A549 (cell line): ENCODE measurements around the gene LRRC3. TPM values are rescaled to one million over a fixed set of nuclear protein-coding genes. Genes with fewer than 3 reads are reported as not detected.

Experiments used
- ATAC-seq, 2 experiments: fragments of 200-7000 bp in 1 of 2; fragments of >200 bp in 1 of 2; cut with Nextera tagmentation in 1 of 2; cut with Tn5 transposase in 1 of 2; 3 replicates each; pipeline versions ENCODE4 v1.8.0 to v1.9.1; 2018 to 2020; ENCODE audit warnings: mild to moderate bottlenecking in 1 of 2, moderate library complexity in 1 of 2
- CTCF ChIA-PET: fragments of 300-600 bp; sonication (Branson Sonifier 250); formaldehyde crosslinking; extraction: SDS; loops from one replicate; lab custom pipeline; 2021; ENCODE audit warnings: antibody characterized with exemption, inconsistent platforms; lab: Yijun Ruan, JAX
- POLR2A ChIA-PET: fragments of 350-600 bp; formaldehyde crosslinking; extraction: SDS; loops from one replicate; lab custom pipeline; 2021; ENCODE audit warnings: antibody characterized with exemption, inconsistent platforms; lab: Yijun Ruan, JAX
- DNase-seq, 2 experiments: peaks; one replicate each; pipeline versions ENCODE4 v3.0.0 to v3.0.0-alpha.2; 2011 to 2016; ENCODE audit warnings: low read depth in 1 of 2, low spot score in 1 of 2
- FAIRE-seq: peaks from 2 replicates; lab custom pipeline; 2011; peaks lifted over from hg19 to GRCh38; lab: Jason Lieb, UNC
- H3K27ac ChIP-seq, 2 experiments: fragments of >200 bp; sonication (Bioruptor Twin); formaldehyde crosslinking; 3 replicates each; pipeline ENCODE4 v1.5.1; 2016 to 2017
- H3K4me1 ChIP-seq: fragments of >200 bp; sonication (Bioruptor Twin); formaldehyde crosslinking; 3 replicates; pipeline ENCODE4 v1.6.1; 2016
- H3K4me2 ChIP-seq: fragments of >200 bp; sonication (Bioruptor Twin); formaldehyde crosslinking; 3 replicates; pipeline ENCODE4 v1.6.1; 2016
- H3K4me3 ChIP-seq: fragments of >200 bp; sonication (Bioruptor Twin); formaldehyde crosslinking; 3 replicates; pipeline ENCODE4 v1.5.1; 2016
- H3K9me3 ChIP-seq: fragments of >200 bp; sonication (Bioruptor Twin); formaldehyde crosslinking; 3 replicates; pipeline ENCODE4 v1.6.1; 2016
- BHLHE40 ChIP-seq: IDR thresholded peaks from 2 replicates; pipeline ENCODE4 v1.6.1; 2012; ENCODE audit warnings: low read depth, low read length, inconsistent platforms
- CBX2 ChIP-seq: fragments of 200-600 bp; sonication (generic); IDR thresholded peaks from 2 replicates; pipeline ENCODE4 v1.6.1; 2016; ENCODE audit warnings: low read depth, mild to moderate bottlenecking, borderline replicate concordance
- CEBPB ChIP-seq, 2 experiments: fragments of >200 bp in 1 of 2; sonication (Bioruptor Twin) in 1 of 2; formaldehyde crosslinking in 1 of 2; IDR thresholded peaks; 2 replicates each; pipeline ENCODE4 v1.6.1; 2012 to 2016
- CHD2 ChIP-seq: fragments of 150-350 bp; IDR thresholded peaks from 2 replicates; pipeline ENCODE4 v1.6.1; 2014; ENCODE audit warnings: low read length; ENCODE audit not compliant: partially characterized antibody
- CHD4 ChIP-seq: fragments of 200-600 bp; sonication (generic); IDR thresholded peaks from 2 replicates; pipeline ENCODE4 v1.6.1; 2016; ENCODE audit warnings: antibody characterized with exemption, mild to moderate bottlenecking, borderline replicate concordance
- EHF ChIP-seq: fragments of 250-450 bp; sonication (Bioruptor Pico); IDR thresholded peaks from 2 replicates; pipeline ENCODE4 v1.5.0; 2020; ENCODE audit warnings: mild to moderate bottlenecking
- EP300 ChIP-seq, 2 experiments: fragments of >200 bp; sonication (Bioruptor Twin); formaldehyde crosslinking; IDR thresholded peaks; 2 replicates in 1 of 2; 3 replicates in 1 of 2; pipeline ENCODE4 v1.6.1; 2016 to 2017
- ESRRA ChIP-seq: fragments of 150-350 bp; IDR thresholded peaks from 2 replicates; pipeline ENCODE4 v1.6.1; 2014; ENCODE audit warnings: mild to moderate bottlenecking, low read length, borderline replicate concordance
- FOSB ChIP-seq: fragments of 250-450 bp; sonication (Bioruptor Pico); IDR thresholded peaks from 2 replicates; pipeline ENCODE4 v1.5.0; 2020; ENCODE audit warnings: mild to moderate bottlenecking, moderate library complexity
- FOXS1 ChIP-seq: fragments of 250-450 bp; sonication (Bioruptor Pico); IDR thresholded peaks from 2 replicates; pipeline ENCODE4 v1.5.0; 2020; ENCODE audit warnings: mild to moderate bottlenecking, moderate library complexity
- HDAC2 ChIP-seq: fragments of 200-600 bp; sonication (generic); IDR thresholded peaks from 2 replicates; pipeline ENCODE4 v1.6.1; 2016
- HOXB5 ChIP-seq: fragments of 250-450 bp; sonication (Bioruptor Pico); IDR thresholded peaks from 2 replicates; pipeline ENCODE4 v1.5.0; 2020; ENCODE audit warnings: mild to moderate bottlenecking, moderate library complexity
- JUN ChIP-seq, 2 experiments: fragments of >200 bp; sonication (Bioruptor Twin); formaldehyde crosslinking; IDR thresholded peaks; 2 replicates in 1 of 2; 3 replicates in 1 of 2; pipeline ENCODE4 v1.6.1; 2016 to 2017
- JUNB ChIP-seq: fragments of >200 bp; sonication (Bioruptor Twin); formaldehyde crosslinking; IDR thresholded peaks from 2 replicates; pipeline ENCODE4 v1.6.1; 2016
- MAFK ChIP-seq: fragments of 450-650 bp; IDR thresholded peaks from 2 replicates; pipeline ENCODE4 v1.6.1; 2014; ENCODE audit not compliant: partially characterized antibody
- MAZ ChIP-seq: fragments of 150-350 bp; IDR thresholded peaks from 2 replicates; pipeline ENCODE4 v1.6.1; 2014; ENCODE audit warnings: antibody characterized with exemption, low read depth, low read length, borderline replicate concordance
- MYC ChIP-seq: IDR thresholded peaks from 2 replicates; pipeline ENCODE4 v1.6.1; 2012; ENCODE audit warnings: mild to moderate bottlenecking, inconsistent platforms, low read length, improper control_type of control experiment, borderline replicate concordance
- NFE2L2 ChIP-seq: fragments of 150-350 bp; conservative IDR thresholded peaks from 2 replicates; pipeline ENCODE4 v1.6.1; 2014; ENCODE audit warnings: low read length
- NR3C1 ChIP-seq: fragments of >200 bp; sonication (Bioruptor Twin); formaldehyde crosslinking; IDR thresholded peaks from 3 replicates; pipeline ENCODE4 v1.6.1; 2017
- PHF8 ChIP-seq: fragments of 200-600 bp; sonication (generic); IDR thresholded peaks from 2 replicates; pipeline ENCODE4 v1.6.1; 2016; ENCODE audit warnings: low read depth, mild to moderate bottlenecking, antibody characterized with exemption, moderate library complexity, borderline replicate concordance
- RAD21 ChIP-seq, 2 experiments: fragments of >200 bp in 1 of 2; sonication (Bioruptor Twin) in 1 of 2; formaldehyde crosslinking in 1 of 2; IDR thresholded peaks in 1 of 2; conservative IDR thresholded peaks in 1 of 2; 2 replicates in 1 of 2; 3 replicates in 1 of 2; pipeline ENCODE4 v1.6.1; 2012 to 2018; ENCODE audit warnings: inconsistent platforms in 1 of 2
- RARB ChIP-seq: fragments of 250-450 bp; sonication (Bioruptor Pico); IDR thresholded peaks from 2 replicates; pipeline ENCODE4 v1.8.0; 2021; ENCODE audit warnings: mild to moderate bottlenecking, moderate library complexity
- SMC3 ChIP-seq: fragments of >200 bp; sonication (Bioruptor Twin); formaldehyde crosslinking; IDR thresholded peaks from 3 replicates; pipeline ENCODE4 v1.6.1; 2018; ENCODE audit warnings: inconsistent platforms
- TP53 ChIP-seq: fragments of 250-450 bp; sonication (Bioruptor Pico); IDR thresholded peaks from 2 replicates; pipeline ENCODE4 v1.5.0; 2021; ENCODE audit warnings: mild to moderate bottlenecking, moderate library complexity
- ZC3H11A ChIP-seq: fragments of 450-650 bp; IDR thresholded peaks from 2 replicates; pipeline ENCODE4 v1.6.1; 2014; ENCODE audit warnings: antibody characterized with exemption, mild to moderate bottlenecking
- ZFP36 ChIP-seq: fragments of 450-650 bp; IDR thresholded peaks from 2 replicates; pipeline ENCODE4 v1.6.1; 2014; ENCODE audit warnings: borderline replicate concordance; ENCODE audit not compliant: partially characterized antibody
- ZNF302 ChIP-seq: fragments of 250-450 bp; sonication (Bioruptor Pico); IDR thresholded peaks from 2 replicates; pipeline ENCODE4 v1.9.0; 2021; ENCODE audit warnings: inconsistent platforms, mild to moderate bottlenecking, moderate library complexity
- ZSCAN20 ChIP-seq: fragments of 250-450 bp; sonication (Bioruptor Pico); IDR thresholded peaks from 2 replicates; pipeline ENCODE4 v1.8.0; 2022; ENCODE audit warnings: mild to moderate bottlenecking, moderate library complexity
- WGBS: methylation state at CpG from one replicate; pipeline ENCODE4 v1.1.6; 2017; ENCODE audit errors: missing lambda C conversion rate; 5-methylcytosine and 5-hydroxymethylcytosine counted together
- polyA plus RNA-seq, 4 experiments: library from polyadenylated mRNA; depleted of rRNA in 3 of 4; stranded (reverse); fragments of >200 nt; fragmentation: RNase III in 1 of 4; extraction: RNeasy Plus Mini Kit Qiagen cat#74134 plus additional on column Dnase treatment in 1 of 4; gene quantifications; 2 replicates in 3 of 4; 3 replicates in 1 of 4; pipeline ENCODE4 v1.2.3, GENCODE V29; 2011 to 2017
- TF ChIP-seq, protein P1 (sequence below): fragments of 250-450 bp; sonication (Bioruptor Pico); IDR thresholded peaks from 2 replicates; pipeline ENCODE4 v1.5.0; 2021; ENCODE audit warnings: mild to moderate bottlenecking, moderate library complexity, borderline replicate concordance
- TF ChIP-seq, protein P2 (sequence below): fragments of 200-600 bp; sonication (generic); IDR thresholded peaks from 2 replicates; pipeline ENCODE4 v1.6.1; 2016; ENCODE audit warnings: antibody characterized with exemption, mild to moderate bottlenecking, moderate library complexity
- TF ChIP-seq, protein P3 (sequence below): IDR thresholded peaks from 2 replicates; pipeline ENCODE4 v1.6.1; 2012
- TF ChIP-seq, protein P4 (sequence below): IDR thresholded peaks from 2 replicates; pipeline ENCODE4 v1.6.1; 2012
- TF ChIP-seq, protein P5 (sequence below): fragments of >200 bp; sonication (Bioruptor Twin); formaldehyde crosslinking; IDR thresholded peaks from 3 replicates; pipeline ENCODE4 v1.5.1; 2016

The LRRC3 gene
- polyA plus RNA-seq, 2 of the 4 experiments (the other 2 are of a cell fraction) = 0.59 to 1.1 TPM

DNA sequence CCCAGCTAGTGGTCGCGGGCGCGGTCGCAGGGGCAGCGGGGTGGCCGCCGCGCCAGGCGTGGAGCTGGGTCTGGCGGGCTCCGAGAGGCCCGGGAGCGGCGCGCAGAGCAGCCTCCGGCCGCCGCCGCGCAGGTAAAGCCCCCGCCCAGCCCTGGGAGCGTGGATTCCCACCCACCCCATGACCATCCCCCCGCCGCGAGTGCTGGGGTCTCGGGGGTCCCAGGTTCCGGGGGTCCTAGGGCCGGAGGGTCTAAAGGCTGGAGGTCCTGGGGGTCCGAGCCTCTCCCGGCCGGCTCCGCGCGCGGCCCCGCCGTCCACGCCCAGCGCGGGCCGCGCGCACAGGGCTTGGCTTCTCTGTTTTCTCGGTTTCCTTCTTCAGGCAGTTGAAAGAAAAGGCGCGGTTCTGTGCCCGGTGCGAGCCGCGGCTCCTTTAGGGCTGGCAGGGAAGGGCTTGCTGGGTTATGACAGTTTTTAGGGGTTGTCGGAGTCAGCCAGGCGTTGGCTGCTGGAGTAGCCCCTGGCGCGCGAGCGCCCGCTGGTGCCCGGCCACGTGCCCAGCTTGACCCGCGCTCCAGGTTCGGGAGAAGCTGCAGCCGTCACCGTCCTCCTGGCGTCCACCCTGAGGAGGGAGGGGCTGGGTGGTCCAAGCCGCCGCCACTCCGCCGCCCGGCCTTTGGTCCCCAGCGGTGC, 359 bp downstream of the LRRC3 start:
- ATAC-seq = peak; percentile 70 to 84
- Histone ChIP-seq H3K4me1 (peaks cover 3% of the 10 kb centered on the region; the same call in 1 of the 3 replicates), H3K4me3 (peak overlapping the region; percentile 80), H3K9me3 (peaks cover 17% of the 10 kb centered on the region; the same call in 2 of the 3 replicates), H3K4me2 (peak overlapping the region; percentile 65), H3K27ac (peak overlapping the region; percentile 27 to 85; a peak in 5 of 6 replicates)
- ChIA-PET CTCF (interaction anchor here (0.9 to 2.2 kb wide), 8 partner anchors 17 to 276 kb away, joined by 3 to 7 read pairs (median 3); no protein-coding TSS in a partner anchor), POLR2A (interaction anchor here (0.6 to 1.2 kb wide), 2 partner anchors 86 to 117 kb away, joined by 3 to 4 read pairs; partner anchors contain the start of gene CFAP410)
- whole genome bisulfite sequencing = 0% methylated on average over 1 of the region's 72 CpGs
- DNase-seq = peak; percentile 41 to 49
- FAIRE-seq = no peak
- TF ChIP-seq ZSCAN20 (CRISPR knock-in tag) = no peak
- TF ChIP-seq, protein P1, sequence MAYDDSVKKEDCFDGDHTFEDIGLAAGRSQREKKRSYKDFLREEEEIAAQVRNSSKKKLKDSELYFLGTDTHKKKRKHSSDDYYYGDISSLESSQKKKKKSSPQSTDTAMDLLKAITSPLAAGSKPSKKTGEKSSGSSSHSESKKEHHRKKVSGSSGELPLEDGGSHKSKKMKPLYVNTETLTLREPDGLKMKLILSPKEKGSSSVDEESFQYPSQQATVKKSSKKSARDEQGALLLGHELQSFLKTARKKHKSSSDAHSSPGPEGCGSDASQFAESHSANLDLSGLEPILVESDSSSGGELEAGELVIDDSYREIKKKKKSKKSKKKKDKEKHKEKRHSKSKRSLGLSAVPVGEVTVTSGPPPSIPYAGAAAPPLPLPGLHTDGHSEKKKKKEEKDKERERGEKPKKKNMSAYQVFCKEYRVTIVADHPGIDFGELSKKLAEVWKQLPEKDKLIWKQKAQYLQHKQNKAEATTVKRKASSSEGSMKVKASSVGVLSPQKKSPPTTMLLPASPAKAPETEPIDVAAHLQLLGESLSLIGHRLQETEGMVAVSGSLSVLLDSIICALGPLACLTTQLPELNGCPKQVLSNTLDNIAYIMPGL (CRISPR knock-in tag) = no peak
- TF ChIP-seq SMC3 = peak; percentile 32
- TF ChIP-seq, protein P2, sequence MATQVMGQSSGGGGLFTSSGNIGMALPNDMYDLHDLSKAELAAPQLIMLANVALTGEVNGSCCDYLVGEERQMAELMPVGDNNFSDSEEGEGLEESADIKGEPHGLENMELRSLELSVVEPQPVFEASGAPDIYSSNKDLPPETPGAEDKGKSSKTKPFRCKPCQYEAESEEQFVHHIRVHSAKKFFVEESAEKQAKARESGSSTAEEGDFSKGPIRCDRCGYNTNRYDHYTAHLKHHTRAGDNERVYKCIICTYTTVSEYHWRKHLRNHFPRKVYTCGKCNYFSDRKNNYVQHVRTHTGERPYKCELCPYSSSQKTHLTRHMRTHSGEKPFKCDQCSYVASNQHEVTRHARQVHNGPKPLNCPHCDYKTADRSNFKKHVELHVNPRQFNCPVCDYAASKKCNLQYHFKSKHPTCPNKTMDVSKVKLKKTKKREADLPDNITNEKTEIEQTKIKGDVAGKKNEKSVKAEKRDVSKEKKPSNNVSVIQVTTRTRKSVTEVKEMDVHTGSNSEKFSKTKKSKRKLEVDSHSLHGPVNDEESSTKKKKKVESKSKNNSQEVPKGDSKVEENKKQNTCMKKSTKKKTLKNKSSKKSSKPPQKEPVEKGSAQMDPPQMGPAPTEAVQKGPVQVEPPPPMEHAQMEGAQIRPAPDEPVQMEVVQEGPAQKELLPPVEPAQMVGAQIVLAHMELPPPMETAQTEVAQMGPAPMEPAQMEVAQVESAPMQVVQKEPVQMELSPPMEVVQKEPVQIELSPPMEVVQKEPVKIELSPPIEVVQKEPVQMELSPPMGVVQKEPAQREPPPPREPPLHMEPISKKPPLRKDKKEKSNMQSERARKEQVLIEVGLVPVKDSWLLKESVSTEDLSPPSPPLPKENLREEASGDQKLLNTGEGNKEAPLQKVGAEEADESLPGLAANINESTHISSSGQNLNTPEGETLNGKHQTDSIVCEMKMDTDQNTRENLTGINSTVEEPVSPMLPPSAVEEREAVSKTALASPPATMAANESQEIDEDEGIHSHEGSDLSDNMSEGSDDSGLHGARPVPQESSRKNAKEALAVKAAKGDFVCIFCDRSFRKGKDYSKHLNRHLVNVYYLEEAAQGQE = no peak
- TF ChIP-seq ESRRA = no peak
- TF ChIP-seq NR3C1 = no peak
- TF ChIP-seq RAD21 (conservative IDR thresholded peaks at IDR 0.05 in 1 of 2, IDR thresholded peaks at IDR 0.05 in 1 of 2) = peak; percentile 20 to 42; a peak in 3 of 5 replicates
- TF ChIP-seq JUNB = no peak
- no peak for TF ChIP-seq MYC
- no peak for TF ChIP-seq NFE2L2
- TF ChIP-seq JUN (IDR thresholded peaks at IDR 0.05) = no peak
- no peak for TF ChIP-seq ZFP36
- no peak for TF ChIP-seq CHD4
- TF ChIP-seq RARB (CRISPR knock-in tag) = no peak
- no peak for TF ChIP-seq MAZ
- TF ChIP-seq TP53 = no peak
- TF ChIP-seq, protein P3, sequence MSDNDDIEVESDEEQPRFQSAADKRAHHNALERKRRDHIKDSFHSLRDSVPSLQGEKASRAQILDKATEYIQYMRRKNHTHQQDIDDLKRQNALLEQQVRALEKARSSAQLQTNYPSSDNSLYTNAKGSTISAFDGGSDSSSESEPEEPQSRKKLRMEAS = peak; percentile 70
- TF ChIP-seq EHF = no peak
- TF ChIP-seq CHD2 = no peak
- TF ChIP-seq MAFK = no peak
- TF ChIP-seq ZC3H11A = no peak
- TF ChIP-seq, protein P4, sequence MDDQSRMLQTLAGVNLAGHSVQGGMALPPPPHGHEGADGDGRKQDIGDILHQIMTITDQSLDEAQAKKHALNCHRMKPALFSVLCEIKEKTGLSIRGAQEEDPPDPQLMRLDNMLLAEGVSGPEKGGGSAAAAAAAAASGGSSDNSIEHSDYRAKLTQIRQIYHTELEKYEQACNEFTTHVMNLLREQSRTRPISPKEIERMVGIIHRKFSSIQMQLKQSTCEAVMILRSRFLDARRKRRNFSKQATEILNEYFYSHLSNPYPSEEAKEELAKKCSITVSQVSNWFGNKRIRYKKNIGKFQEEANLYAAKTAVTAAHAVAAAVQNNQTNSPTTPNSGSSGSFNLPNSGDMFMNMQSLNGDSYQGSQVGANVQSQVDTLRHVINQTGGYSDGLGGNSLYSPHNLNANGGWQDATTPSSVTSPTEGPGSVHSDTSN = no peak
- TF ChIP-seq HDAC2 = no peak
- TF ChIP-seq PHF8 = no peak
- TF ChIP-seq FOXS1 (CRISPR knock-in tag) = no peak
- no peak for TF ChIP-seq BHLHE40
- no peak for TF ChIP-seq EP300 (IDR thresholded peaks at IDR 0.05)
- TF ChIP-seq FOSB (CRISPR knock-in tag) = no peak
- no peak for TF ChIP-seq CEBPB (IDR thresholded peaks at IDR 0.05)
- TF ChIP-seq HOXB5 = no peak
- TF ChIP-seq, protein P5, sequence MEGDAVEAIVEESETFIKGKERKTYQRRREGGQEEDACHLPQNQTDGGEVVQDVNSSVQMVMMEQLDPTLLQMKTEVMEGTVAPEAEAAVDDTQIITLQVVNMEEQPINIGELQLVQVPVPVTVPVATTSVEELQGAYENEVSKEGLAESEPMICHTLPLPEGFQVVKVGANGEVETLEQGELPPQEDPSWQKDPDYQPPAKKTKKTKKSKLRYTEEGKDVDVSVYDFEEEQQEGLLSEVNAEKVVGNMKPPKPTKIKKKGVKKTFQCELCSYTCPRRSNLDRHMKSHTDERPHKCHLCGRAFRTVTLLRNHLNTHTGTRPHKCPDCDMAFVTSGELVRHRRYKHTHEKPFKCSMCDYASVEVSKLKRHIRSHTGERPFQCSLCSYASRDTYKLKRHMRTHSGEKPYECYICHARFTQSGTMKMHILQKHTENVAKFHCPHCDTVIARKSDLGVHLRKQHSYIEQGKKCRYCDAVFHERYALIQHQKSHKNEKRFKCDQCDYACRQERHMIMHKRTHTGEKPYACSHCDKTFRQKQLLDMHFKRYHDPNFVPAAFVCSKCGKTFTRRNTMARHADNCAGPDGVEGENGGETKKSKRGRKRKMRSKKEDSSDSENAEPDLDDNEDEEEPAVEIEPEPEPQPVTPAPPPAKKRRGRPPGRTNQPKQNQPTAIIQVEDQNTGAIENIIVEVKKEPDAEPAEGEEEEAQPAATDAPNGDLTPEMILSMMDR = peak; percentile 51
- no peak for TF ChIP-seq ZNF302 (CRISPR knock-in tag)
- TF ChIP-seq CBX2 = no peak
